Iris pigment epithelial cell (primary cell): ENCODE results near the gene CDK3.

Experiments used
- DNase-seq: peaks from one replicate; pipeline ENCODE4 v3.0.0-alpha.2; 2011; ENCODE audit warnings: low read depth

CDK3 gene

GRCh38 chr17:75991396-75991795, 9.3 kb upstream of the CDK3 start:
- DNase-seq, result no peak

GRCh38 chr17:75994802-75995370, 5.8 kb upstream of the CDK3 start:
- no peak for DNase-seq

GRCh38 chr17:75995385-75995925, 5.2 kb upstream of the CDK3 start:
- DNase-seq, result no peak

GRCh38 chr17:75996665-75997590, 3.7 kb upstream of the CDK3 start:
- peak; percentile 73 for DNase-seq

- DNase-seq, result no peak
Observed at GRCh38 chr17:75998327-75998795, 2.3 kb upstream of the CDK3 start.

- DNase-seq, result peak; percentile 26
Observed at GRCh38 chr17:76000016-76000754, 470 bp upstream of the CDK3 start.

- DNase-seq, result no peak
Observed at GRCh38 chr17:76002100-76002499, 1.4 kb downstream of the CDK3 start.

- DNase-seq, result no peak
Observed at GRCh38 chr17:76003915-76004314, 3.3 kb downstream of the CDK3 start.

GRCh38 chr17:76004750-76005262, 4.2 kb downstream of the CDK3 start:
- DNase-seq, result no peak

- DNase-seq, result peak; percentile 49
Observed at GRCh38 chr17:76005263-76006149, 4.9 kb downstream of the CDK3 start.

GRCh38 chr17:76007131-76007849, 6.6 kb downstream of the CDK3 start:
- no peak for DNase-seq

- no peak for DNase-seq
Observed at GRCh38 chr17:76007850-76008165, 7.2 kb downstream of the CDK3 start.

- no peak for DNase-seq
Observed at GRCh38 chr17:76008208-76008607, 7.6 kb downstream of the CDK3 start.

GRCh38 chr17:76008630-76009425, 8.2 kb downstream of the CDK3 start:
- no peak for DNase-seq

GRCh38 chr17:76009447-76009846, 8.8 kb downstream of the CDK3 start:
- no peak for DNase-seq

GRCh38 chr17:76009969-76010661, 9.5 kb downstream of the CDK3 start:
- no peak for DNase-seq

- no peak for DNase-seq
Observed at GRCh38 chr17:76011951-76012350, 11.3 kb downstream of the CDK3 start.

GRCh38 chr17:76013377-76013932, 12.8 kb downstream of the CDK3 start:
- no peak for DNase-seq
